KMS-11 (cell line): Measurements from ENCODE around the gene ST8SIA6.

ENCODE experiments used
- H2AFZ ChIP-seq: fragments of 200-600 bp; sonication (generic); 2 replicates; pipeline ENCODE4 v1.6.1; 2016; ENCODE audit warnings: antibody characterized with exemption, mixed run types, low read depth
- H3K27ac ChIP-seq: fragments of 200-600 bp; sonication (generic); 2 replicates; pipeline ENCODE4 v1.6.1; 2016; ENCODE audit warnings: mild to moderate bottlenecking, mixed run types
- H3K27me3 ChIP-seq: fragments of 200-600 bp; sonication (generic); 2 replicates; pipeline ENCODE4 v1.6.1; 2017; ENCODE audit warnings: mild to moderate bottlenecking, low read depth, mixed run types, moderate library complexity; ENCODE audit not compliant: insufficient read depth
- H3K36me3 ChIP-seq: fragments of 200-600 bp; sonication (generic); 2 replicates; pipeline ENCODE4 v1.6.1; 2017; ENCODE audit warnings: mild to moderate bottlenecking, mixed run types; ENCODE audit not compliant: insufficient read depth
- H3K4me1 ChIP-seq: fragments of 200-600 bp; sonication (generic); 2 replicates; pipeline ENCODE4 v1.6.1; 2016; ENCODE audit warnings: mild to moderate bottlenecking, low read depth, mixed run types; ENCODE audit not compliant: poor library complexity, severe bottlenecking
- H3K4me2 ChIP-seq: fragments of 200-600 bp; sonication (generic); 2 replicates; pipeline ENCODE4 v1.7.0; 2016; ENCODE audit warnings: mild to moderate bottlenecking, mixed run types
- H3K4me3 ChIP-seq: fragments of 200-600 bp; sonication (generic); IDR thresholded peaks from 2 replicates; pipeline ENCODE4 v1.6.1; 2017; ENCODE audit warnings: low read depth, low read length, mixed read lengths; ENCODE audit not compliant: insufficient read depth
- H3K79me2 ChIP-seq: fragments of 200-600 bp; sonication (generic); 2 replicates; pipeline ENCODE4 v1.6.1; 2016; ENCODE audit warnings: low read depth, mixed run types; ENCODE audit not compliant: insufficient read depth
- H3K9ac ChIP-seq: fragments of 200-600 bp; sonication (generic); 2 replicates; pipeline ENCODE4 v1.6.1; 2016; ENCODE audit warnings: mild to moderate bottlenecking, mixed run types
- H4K20me1 ChIP-seq: fragments of 200-600 bp; sonication (generic); 2 replicates; pipeline ENCODE4 v1.6.1; 2016; ENCODE audit warnings: mild to moderate bottlenecking, mixed run types; ENCODE audit not compliant: insufficient read depth
- TF ChIP-seq, protein P1 (sequence below): fragments of 200-600 bp; sonication (generic); conservative IDR thresholded peaks from 2 replicates; pipeline ENCODE4 v1.6.1; 2017; ENCODE audit warnings: low read depth, mild to moderate bottlenecking, antibody characterized with exemption, low read length, moderate library complexity, mixed read lengths

Gene ST8SIA6

DNA sequence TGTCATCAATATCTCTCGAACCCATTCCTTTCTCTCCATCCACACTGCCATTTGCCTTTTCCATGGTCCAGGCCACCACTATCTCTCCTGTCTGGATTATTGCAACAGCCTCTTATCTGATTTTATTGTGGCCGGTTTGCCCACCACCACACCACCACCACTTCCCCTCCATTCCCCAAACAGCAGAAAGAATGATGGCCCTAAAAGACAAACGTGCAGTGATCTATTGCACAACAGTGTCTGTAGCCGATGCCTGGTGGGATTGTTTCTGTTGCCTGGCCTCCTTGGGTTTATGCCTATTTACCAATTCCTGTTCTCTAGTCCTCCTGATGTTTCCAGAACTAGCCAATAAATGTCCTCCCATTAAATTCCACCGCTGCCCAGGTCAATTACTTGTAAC lies 10.2 kb upstream of the ST8SIA6 start:
- H3K4me1 ChIP-seq: no peaks in the 10 kb centered on the region
- no peak overlapping the region for H3K4me3 ChIP-seq
- H3K27me3 ChIP-seq: no peaks in the 10 kb centered on the region
- no peaks in the 10 kb centered on the region for H4K20me1 ChIP-seq
- H3K9ac ChIP-seq: no peak overlapping the region
- no peak overlapping the region for H3K4me2 ChIP-seq
- no peaks in the 10 kb centered on the region for H3K79me2 ChIP-seq
- no peaks in the 10 kb centered on the region for H3K36me3 ChIP-seq
- H3K27ac ChIP-seq: no peak overlapping the region
- H2AFZ ChIP-seq: no peak overlapping the region
- TF ChIP-seq, protein P1, sequence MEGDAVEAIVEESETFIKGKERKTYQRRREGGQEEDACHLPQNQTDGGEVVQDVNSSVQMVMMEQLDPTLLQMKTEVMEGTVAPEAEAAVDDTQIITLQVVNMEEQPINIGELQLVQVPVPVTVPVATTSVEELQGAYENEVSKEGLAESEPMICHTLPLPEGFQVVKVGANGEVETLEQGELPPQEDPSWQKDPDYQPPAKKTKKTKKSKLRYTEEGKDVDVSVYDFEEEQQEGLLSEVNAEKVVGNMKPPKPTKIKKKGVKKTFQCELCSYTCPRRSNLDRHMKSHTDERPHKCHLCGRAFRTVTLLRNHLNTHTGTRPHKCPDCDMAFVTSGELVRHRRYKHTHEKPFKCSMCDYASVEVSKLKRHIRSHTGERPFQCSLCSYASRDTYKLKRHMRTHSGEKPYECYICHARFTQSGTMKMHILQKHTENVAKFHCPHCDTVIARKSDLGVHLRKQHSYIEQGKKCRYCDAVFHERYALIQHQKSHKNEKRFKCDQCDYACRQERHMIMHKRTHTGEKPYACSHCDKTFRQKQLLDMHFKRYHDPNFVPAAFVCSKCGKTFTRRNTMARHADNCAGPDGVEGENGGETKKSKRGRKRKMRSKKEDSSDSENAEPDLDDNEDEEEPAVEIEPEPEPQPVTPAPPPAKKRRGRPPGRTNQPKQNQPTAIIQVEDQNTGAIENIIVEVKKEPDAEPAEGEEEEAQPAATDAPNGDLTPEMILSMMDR: no peak

DNA sequence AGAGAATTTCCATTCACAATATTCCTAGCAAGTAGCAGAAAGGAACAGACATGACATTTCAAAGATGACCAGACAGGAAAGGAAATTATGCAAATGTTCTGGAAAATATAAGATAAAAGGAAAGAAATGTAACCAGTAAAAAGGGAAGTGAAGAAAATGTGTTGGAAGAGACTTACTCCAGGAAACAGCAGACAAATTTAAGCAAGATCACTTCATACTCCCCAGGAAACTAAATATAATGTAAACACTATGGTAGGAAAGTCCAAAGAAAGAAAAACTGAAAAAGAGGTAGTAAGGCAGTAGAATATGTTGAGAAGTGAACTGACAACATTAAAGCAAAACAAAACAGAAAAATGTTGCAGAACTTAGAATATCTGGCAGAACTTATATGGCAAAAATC lies 6.4 kb upstream of the ST8SIA6 start:
- no peaks in the 10 kb centered on the region for H3K36me3 ChIP-seq
- no peak overlapping the region for H3K9ac ChIP-seq
- TF ChIP-seq, protein P1: no peak
- no peaks in the 10 kb centered on the region for H3K79me2 ChIP-seq
- H4K20me1 ChIP-seq: no peaks in the 10 kb centered on the region
- H3K4me1 ChIP-seq: no peaks in the 10 kb centered on the region
- no peak overlapping the region for H3K4me3 ChIP-seq
- no peak overlapping the region for H2AFZ ChIP-seq
- no peaks in the 10 kb centered on the region for H3K27me3 ChIP-seq
- no peak overlapping the region for H3K4me2 ChIP-seq
- no peak overlapping the region for H3K27ac ChIP-seq

DNA sequence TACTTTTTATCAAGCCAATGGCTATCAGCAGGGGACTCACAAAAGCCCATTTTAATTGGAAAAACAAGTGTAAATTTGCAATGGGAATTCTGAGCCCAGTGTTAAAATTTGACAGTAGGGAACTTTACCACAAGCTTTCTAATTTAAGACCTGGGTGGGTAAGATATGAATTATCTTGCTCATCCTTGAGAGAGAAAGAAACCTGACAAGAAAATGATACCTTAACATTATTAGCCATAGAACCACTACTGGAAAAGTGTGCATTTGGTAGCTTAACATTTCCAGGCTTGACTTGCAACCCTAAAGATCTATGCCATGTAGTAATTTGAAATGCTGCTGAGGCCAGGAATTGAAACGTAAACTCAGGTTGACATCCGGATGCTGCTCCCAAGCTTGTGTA lies 2.7 kb upstream of the ST8SIA6 start:
- Histone ChIP-seq H3K27me3 (no peaks in the 10 kb centered on the region), H3K9ac (no peak overlapping the region), H3K4me3 (no peak overlapping the region), H3K79me2 (no peaks in the 10 kb centered on the region), H3K27ac (no peak overlapping the region), H3K4me1 (no peaks in the 10 kb centered on the region), H4K20me1 (no peaks in the 10 kb centered on the region), H2AFZ (no peak overlapping the region), H3K36me3 (no peaks in the 10 kb centered on the region), H3K4me2 (no peak overlapping the region)
- TF ChIP-seq, protein P1: no peak

DNA sequence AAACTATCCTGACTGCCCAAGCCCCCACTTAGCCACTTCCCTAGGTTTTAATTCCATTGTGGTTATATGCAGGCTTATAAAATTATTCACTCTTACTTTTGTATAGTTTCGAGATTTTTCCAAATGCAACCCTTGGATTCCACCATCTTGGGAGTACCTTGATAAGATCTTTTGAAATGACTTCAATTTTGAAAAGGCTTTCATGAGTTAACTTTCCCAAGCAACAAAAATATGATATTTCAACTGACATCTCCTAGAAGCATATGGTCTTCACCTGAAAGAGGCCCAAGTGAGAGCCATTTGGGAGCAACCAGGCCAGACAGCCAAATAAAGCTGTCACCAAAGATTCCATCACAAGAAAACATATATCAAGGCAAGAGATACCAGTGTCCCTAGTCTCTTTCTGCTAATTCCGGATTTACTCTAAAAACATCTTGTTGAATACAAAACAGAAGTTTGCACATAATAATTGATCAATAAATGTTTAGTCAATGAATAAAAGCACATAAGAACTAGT lies 1.7 kb upstream of the ST8SIA6 start:
- Histone ChIP-seq H4K20me1 (no peaks in the 10 kb centered on the region), H3K4me2 (no peak overlapping the region), H3K9ac (no peak overlapping the region), H2AFZ (no peak overlapping the region), H3K4me1 (no peaks in the 10 kb centered on the region), H3K4me3 (no peak overlapping the region), H3K27ac (no peak overlapping the region), H3K79me2 (no peaks in the 10 kb centered on the region), H3K27me3 (no peaks in the 10 kb centered on the region), H3K36me3 (no peaks in the 10 kb centered on the region)
- TF ChIP-seq, protein P1: no peak
